Transverse colon (tissue), 4 donors: Measurements from ENCODE around the gene ARAP1.

Experiments
- POLR2A ChIP-seq: fragments of 450-650 bp; IDR thresholded peaks from one replicate; pipeline ENCODE4 v1.6.1; 2016; ENCODE audit warnings: antibody characterized with exemption, mild to moderate bottlenecking, moderate library complexity
- POLR2AphosphoS5 ChIP-seq, 3 donors: sonication (generic); formaldehyde crosslinking; IDR thresholded peaks; one replicate each; pipeline ENCODE4 v1.6.1; 2016; ENCODE audit warnings: antibody characterized with exemption in 3 of 3
- TF ChIP-seq, protein P1 (sequence below), 5 experiments: fragments of 200-600 bp in 3 of 5; fragments of 450-650 bp in 2 of 5; sonication (generic) in 3 of 5; IDR thresholded peaks; 1 replicate in 2 of 5; 2 replicates in 3 of 5; pipeline ENCODE4 v1.5.1; 2016 to 2017; ENCODE audit warnings: antibody characterized with exemption in 5 of 5, inconsistent platforms in 3 of 5, mild to moderate bottlenecking in 2 of 5, moderate library complexity in 1 of 5

DNA sequence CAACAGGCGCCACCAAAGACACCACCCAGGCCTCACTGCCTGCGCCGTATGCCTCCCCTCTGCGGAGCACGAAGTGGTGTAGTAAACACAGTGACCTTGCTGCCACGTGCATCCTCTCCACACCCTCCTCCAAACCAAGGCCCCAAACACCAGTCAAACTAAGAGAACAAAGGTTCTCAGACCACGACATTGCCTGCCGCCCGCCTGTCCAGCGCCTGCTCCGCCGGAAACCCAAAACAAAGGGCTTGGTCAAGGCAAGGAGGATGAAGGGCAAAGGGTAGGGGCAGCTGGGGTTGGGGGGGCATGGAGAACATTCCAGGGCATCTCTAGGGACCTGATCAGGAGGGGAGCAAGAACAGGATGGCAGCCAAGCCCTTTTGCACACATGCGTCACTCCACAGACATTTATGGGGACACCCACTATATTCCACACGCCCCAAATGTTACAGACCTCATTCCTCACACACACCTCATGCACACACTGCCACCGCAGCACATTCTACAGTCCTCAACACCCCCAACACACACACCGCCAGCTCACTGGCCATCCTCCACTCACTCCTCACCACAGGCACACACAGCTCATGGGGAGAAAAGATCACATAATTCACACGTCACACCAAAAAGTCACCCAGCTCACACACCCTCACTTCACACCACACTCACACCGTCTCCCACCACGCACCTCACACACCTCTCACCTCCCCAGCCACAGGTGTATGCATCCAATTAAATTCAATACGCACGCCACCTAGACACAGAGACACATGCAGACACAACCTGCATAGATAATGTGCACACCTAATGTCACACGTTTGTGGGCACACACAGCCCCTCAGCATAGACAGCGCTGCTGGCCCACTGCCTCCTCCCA lies 112.5 kb downstream of the ARAP1 start:
- no peak for TF ChIP-seq POLR2AphosphoS5 (IDR thresholded peaks at IDR 0.05)
- TF ChIP-seq, protein P1, sequence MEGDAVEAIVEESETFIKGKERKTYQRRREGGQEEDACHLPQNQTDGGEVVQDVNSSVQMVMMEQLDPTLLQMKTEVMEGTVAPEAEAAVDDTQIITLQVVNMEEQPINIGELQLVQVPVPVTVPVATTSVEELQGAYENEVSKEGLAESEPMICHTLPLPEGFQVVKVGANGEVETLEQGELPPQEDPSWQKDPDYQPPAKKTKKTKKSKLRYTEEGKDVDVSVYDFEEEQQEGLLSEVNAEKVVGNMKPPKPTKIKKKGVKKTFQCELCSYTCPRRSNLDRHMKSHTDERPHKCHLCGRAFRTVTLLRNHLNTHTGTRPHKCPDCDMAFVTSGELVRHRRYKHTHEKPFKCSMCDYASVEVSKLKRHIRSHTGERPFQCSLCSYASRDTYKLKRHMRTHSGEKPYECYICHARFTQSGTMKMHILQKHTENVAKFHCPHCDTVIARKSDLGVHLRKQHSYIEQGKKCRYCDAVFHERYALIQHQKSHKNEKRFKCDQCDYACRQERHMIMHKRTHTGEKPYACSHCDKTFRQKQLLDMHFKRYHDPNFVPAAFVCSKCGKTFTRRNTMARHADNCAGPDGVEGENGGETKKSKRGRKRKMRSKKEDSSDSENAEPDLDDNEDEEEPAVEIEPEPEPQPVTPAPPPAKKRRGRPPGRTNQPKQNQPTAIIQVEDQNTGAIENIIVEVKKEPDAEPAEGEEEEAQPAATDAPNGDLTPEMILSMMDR (IDR thresholded peaks at IDR 0.05) = no peak
- no peak for TF ChIP-seq POLR2A
